HG03442 (cell line): ENCODE measurements around the gene CISD2.
"Not testable (repeated sequence)": the region's sequence is repeated elsewhere in the genome, so short reads cannot be mapped to it uniquely, and the experiment has no call there.

Experiments
- ATAC-seq: cut with Tn5 transposase; IDR thresholded peaks from one replicate; pipeline ENCODE4 v1.9.1; 2021; ENCODE audit warnings: mild to moderate bottlenecking, moderate library complexity; ENCODE audit not compliant: unreplicated experiment

CISD2 gene

GRCh38 chr4:102901804-102902203 is 33.0 kb downstream of the CISD2 start:
- ATAC-seq, result no peak

GRCh38 chr4:102918859-102919258 is 50.1 kb downstream of the CISD2 start:
- no peak for ATAC-seq

GRCh38 chr4:102919697-102920096 is 50.9 kb downstream of the CISD2 start:
- ATAC-seq, result not testable (repeated sequence)

GRCh38 chr4:102935716-102936115 is 66.9 kb downstream of the CISD2 start:
- no peak for ATAC-seq

GRCh38 chr4:102938063-102938462 is 69.3 kb downstream of the CISD2 start:
- ATAC-seq, result not testable (repeated sequence)
